ENCODE results near the gene S100A6.

The S100A6 gene

GRCh38 chr1:153544453-153545066 lies 8.8 kb upstream of the S100A6 start:
- no peak for DNase-seq

GRCh38 chr1:153543736-153544135 lies 7.9 kb upstream of the S100A6 start:
- no peak for DNase-seq

GRCh38 chr1:153542956-153543711 lies 7.3 kb upstream of the S100A6 start:
- no peak for DNase-seq

GRCh38 chr1:153541641-153542590 lies 6.1 kb upstream of the S100A6 start:
- DNase-seq = no peak

- no peak for DNase-seq
Measured at GRCh38 chr1:153540394-153541361, 4.9 kb upstream of the S100A6 start, which contains the start of gene S100A5. Gene S100A5, minus strand, starts transcription at chr1:153540934. Its CDS starts 743 bp downstream, at chr1:153540191.

DNA sequence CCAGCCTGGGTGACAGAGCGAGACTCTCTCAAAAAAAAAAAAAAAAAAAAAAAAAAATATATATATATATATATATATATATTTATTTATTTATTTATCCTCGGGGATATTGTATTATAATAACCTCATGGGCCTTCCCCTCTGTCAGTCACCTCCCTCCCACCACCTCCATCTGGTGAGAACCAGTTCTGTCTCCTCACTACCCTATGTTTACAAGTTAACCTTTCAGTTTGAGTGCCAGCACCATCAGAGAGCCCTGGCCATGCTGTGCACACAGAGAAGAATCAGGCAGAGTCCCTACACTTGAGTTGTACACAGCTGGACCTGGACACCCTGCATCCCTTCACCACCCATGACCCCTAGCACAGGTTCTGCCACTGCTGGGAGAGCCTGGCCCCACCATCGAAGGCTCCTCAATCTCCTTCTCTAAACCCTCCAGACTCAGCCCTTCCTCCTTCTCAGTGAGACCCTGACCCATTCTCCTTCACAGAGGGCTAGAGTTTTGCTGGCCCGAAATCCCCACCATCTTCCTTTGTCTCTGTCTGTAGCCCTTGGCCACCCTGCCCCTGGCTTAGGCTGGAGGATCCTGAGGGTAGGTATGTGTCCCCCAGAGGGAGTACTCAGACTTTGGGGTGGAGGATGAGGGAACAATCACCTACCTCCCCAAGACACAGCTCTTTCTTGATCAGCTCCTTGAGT lies 3.8 kb upstream of the S100A6 start:
- no peak for DNase-seq

DNA sequence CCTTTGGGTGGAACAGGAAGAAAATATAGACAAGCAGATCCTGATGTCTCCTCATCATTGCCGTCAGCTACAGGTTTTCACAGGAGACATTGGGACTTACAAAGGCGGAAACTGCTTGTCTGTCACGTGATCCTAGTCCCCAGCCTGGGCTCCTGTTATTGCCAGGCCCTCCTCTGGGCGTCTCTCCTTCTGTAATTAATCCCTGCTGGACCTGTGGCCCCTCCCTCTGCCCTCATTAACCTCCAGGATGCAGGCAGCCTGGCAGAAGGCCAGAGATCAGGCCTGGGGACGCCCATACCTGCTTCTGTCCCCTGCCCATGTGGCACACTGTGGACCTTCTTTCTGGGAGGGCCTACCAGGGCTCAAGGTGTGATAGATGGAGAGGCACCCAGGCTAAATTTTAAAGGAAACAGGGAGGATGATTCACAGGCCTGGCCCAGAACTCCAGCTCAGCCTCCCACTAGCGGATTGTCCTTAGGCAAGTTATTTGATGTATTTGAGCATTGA lies 2.6 kb upstream of the S100A6 start:
- DNase-seq = no peak

DNA sequence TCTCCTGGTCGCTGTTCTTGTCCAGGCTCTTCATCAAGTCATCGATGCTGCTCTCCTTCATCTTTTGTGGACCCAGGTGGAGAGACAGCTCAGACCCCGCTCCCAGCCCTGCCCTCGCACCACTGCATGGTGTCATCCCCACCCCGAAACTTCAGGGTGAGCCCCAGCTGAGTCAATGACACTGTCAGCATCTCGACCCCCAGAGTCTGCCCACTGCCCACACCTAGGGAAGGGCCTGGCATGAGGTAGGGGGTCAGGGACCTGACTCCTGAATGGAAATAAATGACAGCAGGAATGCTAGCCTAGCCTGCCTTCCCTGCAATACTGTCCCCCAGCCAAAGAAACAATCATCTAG lies 1.6 kb upstream of the S100A6 start:
- DNase-seq = no peak

GRCh38 chr1:153536671-153537375 lies 1.0 kb upstream of the S100A6 start:
- no peak for DNase-seq

- peak; percentile 69 for DNase-seq
Measured at GRCh38 chr1:153536012-153536670, 350 bp upstream of the S100A6 start.

DNA sequence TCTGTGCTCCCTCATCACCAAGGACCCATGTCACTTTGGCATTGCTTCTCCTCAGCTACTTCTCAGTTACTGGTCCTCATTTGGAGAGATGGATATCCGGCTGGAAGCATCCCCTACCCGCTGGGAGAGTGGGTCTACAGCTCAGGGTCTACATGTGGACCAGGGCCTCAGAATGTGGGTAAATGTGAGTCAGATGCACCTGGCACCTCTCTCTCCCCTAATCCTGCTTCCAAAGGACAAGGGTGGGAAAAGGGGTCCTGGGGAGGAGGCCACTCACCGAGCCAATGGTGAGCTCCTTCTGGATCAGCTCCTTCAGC lies 908 bp downstream of the S100A6 start:
- no peak for DNase-seq

GRCh38 chr1:153534226-153534924 lies 1.4 kb downstream of the S100A6 start:
- DNase-seq = no peak

GRCh38 chr1:153533689-153534201 lies 2.0 kb downstream of the S100A6 start:
- DNase-seq = no peak

DNA sequence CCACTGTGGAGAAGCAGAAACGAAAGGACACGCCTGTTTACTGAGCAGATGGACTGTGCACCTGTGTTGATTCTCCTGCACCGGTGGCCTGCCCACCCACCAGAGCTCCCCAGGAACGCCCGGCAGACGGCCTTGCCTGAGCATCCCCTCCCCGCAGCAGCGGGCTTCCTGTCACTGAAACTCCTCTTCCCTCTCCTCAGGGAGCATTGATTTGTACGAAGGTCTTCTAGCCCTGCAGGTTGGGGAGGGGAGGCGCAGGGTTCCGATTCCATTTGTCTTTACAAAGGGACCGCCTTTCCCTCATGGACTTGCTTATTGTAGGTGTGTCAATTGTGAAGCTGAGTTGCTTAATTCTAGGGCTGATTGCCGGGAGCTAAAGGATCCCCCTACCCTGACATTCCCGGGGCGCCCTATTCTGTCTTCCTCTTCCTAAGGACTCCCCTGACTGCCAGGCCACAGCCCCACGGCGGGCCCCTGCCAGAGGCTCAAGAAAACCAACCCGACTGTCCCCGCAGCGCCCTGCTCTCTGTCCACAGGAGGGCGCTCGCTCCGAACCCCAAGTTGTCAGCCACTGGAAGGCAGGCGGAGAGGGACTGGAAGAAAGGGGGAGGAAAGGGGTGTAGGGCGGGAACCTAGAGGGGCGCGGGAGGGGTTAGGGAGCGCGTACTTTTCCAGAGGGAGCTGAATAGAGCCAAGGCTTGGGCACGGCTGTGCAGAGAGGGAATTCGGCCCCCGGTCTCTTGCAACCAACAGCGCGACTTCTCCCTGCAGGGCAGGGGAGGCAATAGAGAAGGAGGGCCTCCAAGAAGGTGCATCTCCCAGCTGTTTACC lies 2.8 kb downstream of the S100A6 start:
- DNase-seq = peak; percentile 84

- DNase-seq = no peak
Measured at GRCh38 chr1:153532181-153532580, 3.6 kb downstream of the S100A6 start.

- DNase-seq = no peak
Measured at GRCh38 chr1:153531638-153532037, 4.2 kb downstream of the S100A6 start.

DNA sequence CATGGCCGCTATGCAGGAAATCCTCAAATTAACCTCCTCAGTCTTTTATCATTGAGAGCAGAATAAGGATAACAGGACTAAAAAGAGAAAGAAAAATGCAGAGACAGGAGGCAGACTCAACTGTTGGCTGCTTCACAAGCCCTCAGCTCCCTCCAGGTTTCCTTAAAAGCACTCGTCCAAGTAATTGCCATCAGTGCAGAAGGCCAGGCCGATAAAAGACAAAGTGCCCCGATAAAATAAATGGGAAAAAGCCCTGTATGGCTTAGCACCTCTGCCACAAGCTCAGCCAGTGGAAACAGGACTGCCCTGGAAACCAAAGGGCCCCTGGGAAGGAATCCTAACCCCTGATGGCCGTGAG lies 8.1 kb downstream of the S100A6 start:
- DNase-seq = no peak

DNA sequence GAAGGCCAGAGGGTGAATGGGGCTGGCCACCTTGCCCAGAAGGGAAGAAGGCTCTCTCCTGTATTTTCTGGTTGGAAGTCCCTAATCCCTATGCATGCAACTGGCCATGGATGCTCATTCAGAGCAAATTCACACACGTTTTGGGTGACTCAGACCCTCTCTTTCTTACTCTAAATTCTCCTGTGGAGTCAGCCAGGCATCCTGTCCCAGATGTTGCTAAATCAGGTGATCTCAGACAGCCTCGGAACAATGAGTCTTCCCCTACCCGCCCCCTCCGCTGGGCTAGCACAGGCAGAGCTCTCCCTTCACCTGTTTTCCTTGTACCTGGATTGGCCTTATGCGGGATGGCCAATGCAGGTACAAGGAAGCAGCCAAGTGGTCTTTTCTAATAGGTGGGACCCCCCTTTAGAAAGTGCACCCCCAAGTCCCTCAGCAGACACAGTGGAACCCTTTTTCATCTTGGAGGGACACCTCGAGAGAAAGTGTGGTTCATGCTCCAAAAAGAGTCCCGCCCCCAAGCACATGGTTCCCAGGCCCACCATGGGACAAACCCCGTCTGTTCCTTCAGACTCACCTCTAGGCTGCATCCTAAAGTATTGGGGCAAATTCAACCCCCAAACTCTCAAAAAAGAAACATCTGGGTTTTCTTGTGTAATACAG lies 8.6 kb downstream of the S100A6 start:
- DNase-seq = no peak

All from NCI-H1092 treated with DMSO at 0.1 percent for 48 hours (cell line).